GM18870 (cell line): ENCODE data around the gene RFESD.

ENCODE experiments used
- ATAC-seq: cut with Tn5 transposase; IDR thresholded peaks from one replicate; pipeline ENCODE4 v1.9.1; 2021; ENCODE audit warnings: moderate library complexity; ENCODE audit not compliant: unreplicated experiment

The RFESD gene

DNA sequence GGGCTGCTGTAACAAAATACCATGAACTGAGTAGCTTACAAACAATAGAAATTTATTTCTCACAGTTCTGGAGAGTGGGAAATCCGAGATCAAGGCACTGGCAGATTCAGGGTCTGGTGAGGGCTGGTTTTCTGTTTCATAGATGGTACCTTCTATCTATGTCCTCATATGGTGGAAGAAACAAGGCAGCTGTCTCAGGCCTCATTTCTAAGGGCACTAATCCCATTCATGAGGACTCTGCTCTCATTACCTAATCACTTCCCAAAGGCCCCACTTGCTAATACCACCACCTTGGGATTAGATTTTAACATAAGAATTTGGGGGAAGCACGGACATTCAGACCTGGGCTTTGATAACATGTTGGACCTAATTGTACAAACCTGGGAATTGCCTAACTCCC, 13.5 kb downstream of the RFESD start:
- ATAC-seq: no peak

DNA sequence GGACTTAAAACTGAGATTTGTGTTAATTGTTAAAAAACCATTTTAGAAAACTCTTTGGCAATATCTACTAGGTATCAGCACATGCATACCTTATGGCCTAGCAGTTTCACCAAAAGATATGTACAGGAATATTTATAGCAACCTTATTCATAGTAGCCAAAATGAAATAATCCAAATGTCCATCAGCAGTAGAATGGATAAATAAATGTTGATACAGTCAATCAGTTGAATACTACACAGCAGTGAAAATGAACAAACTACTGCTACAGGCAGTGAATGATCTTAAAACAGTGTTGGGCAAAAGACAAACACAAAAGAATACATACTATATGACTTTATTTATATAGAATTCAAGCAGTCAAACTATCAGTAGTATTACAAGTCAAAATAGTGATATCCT, 16.4 kb downstream of the RFESD start:
- no peak for ATAC-seq

- no peak for ATAC-seq
These were observed 17.7 kb downstream of the RFESD start for GRCh38 chr5:95664204-95664786.

DNA sequence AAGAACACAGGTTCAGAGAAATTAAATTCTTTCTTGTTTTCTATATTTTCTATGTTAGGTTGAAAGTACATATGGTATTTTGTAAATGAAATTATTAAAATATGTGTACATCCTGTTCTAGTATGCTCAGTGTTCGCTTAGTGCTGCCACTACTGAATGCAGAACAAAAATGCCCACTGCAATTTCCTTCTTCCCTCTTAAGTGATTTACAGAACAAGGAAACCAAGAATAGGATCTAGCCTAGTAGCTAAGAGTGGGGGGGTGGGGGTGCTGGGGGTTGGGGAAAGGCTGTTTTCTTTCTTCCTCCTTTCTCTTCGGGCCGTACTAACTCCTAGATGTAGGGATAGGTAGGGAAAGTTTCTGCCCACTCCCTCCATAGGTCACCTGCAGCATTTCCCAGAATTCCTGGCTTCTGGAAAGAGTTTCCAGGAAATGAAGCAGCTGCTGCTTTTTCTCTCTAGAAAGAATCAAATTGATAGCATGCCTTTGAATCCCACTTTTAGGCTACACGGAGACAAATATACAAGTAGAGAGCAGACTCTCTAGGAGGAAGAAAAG, 20.6 kb downstream of the RFESD start:
- ATAC-seq: no peak

- ATAC-seq: no peak
These were observed 21.1 kb downstream of the RFESD start for GRCh38 chr5:95667678-95668077.

- ATAC-seq: no peak
These were observed 21.6 kb downstream of the RFESD start for GRCh38 chr5:95668216-95668615.

DNA sequence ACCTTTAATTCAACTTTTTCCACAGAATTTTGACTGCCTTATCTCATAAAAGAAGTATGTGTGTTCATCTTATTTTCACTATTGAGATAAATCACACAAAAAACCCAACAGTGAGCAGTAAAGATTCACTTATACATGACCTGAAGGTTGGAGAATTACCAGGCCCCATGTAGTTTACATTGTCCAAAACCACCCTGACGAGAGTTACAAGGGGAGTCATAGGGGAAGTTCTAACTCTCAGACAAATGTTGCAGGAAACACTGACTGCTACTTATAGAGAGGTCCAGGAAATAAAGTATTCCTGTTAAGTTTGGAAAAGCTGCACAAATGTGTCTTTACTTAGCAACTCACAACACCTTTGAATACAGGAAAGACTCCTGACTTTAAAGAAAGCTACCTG, 22.2 kb downstream of the RFESD start:
- ATAC-seq: no peak

DNA sequence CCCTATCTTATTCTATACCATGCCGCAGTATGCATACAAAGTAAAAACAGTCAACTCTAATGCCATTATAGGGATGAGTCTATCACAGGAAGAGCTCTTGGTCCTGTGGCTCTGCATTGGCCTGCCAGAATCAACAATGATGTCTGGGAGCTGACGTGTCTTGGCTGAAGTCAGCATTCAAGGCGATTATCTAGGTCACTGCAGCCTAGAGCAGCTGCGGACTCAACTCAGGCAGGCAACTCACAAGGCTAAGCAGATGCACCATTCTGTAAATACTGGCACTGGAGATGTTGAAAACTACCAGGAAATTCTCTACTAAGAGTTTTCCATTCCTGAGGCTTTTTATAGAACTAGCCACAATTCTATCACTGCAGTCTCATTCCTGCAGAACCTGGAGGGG, 23.0 kb downstream of the RFESD start:
- ATAC-seq: no peak

DNA sequence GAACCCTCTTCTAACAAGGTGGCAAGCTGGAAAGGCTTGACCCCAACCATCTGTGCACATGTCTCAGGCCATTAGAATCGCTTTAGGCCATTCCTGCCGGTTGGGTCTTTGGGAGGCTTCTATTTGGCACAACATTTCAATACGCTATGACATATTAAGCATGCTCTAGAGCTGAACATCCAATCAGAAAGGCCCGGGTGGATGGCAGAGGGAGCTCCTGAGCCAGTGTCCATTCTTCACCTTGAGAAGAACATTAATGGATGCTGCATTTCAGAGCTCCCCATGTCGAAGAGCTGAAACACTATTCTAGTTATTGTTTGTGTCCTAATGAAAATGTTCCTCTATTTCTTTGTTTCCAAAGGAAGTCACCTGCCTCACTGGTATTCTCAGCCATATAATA, 23.4 kb downstream of the RFESD start:
- no peak for ATAC-seq

- ATAC-seq: no peak
These were observed 24.0 kb downstream of the RFESD start for GRCh38 chr5:95670568-95670967.

- ATAC-seq: no peak
These were observed 25.2 kb downstream of the RFESD start for GRCh38 chr5:95671826-95672225.

GRCh38 chr5:95672641-95673040, 26.1 kb downstream of the RFESD start:
- ATAC-seq: no peak

GRCh38 chr5:95673081-95673480, 26.5 kb downstream of the RFESD start:
- no peak for ATAC-seq

GRCh38 chr5:95682891-95683290, 36.3 kb downstream of the RFESD start, which contains the start of gene SPATA9:
Gene SPATA9 (minus strand): TSS chr5:95682991. CDS start chr5:95682854, 137 bp downstream.
- ATAC-seq: no peak

DNA sequence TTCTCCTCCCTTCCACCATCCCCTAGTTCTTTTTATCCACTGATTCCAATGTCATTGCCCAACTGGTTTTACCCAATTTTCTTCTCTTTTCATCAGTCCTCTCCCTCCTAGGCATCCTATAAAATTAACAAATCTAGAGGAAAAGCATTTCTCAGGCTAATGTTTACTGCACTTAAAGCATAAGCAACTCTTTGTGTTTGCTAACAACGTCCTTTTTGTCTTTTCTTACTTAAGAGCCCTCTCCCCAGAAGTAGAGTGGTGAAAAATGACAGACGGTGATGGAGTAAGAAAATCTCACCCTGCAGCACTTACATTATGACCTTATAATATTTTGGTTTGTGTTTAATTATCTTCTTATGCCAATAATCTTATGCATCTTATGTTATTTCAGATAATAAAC, 37.8 kb downstream of the RFESD start:
- ATAC-seq: no peak

GRCh38 chr5:95686651-95687050, 40.1 kb downstream of the RFESD start:
- no peak for ATAC-seq

- no peak for ATAC-seq
These were observed 43.1 kb downstream of the RFESD start for GRCh38 chr5:95689680-95690079.

GRCh38 chr5:95690333-95690732, 43.8 kb downstream of the RFESD start:
- ATAC-seq: no peak

DNA sequence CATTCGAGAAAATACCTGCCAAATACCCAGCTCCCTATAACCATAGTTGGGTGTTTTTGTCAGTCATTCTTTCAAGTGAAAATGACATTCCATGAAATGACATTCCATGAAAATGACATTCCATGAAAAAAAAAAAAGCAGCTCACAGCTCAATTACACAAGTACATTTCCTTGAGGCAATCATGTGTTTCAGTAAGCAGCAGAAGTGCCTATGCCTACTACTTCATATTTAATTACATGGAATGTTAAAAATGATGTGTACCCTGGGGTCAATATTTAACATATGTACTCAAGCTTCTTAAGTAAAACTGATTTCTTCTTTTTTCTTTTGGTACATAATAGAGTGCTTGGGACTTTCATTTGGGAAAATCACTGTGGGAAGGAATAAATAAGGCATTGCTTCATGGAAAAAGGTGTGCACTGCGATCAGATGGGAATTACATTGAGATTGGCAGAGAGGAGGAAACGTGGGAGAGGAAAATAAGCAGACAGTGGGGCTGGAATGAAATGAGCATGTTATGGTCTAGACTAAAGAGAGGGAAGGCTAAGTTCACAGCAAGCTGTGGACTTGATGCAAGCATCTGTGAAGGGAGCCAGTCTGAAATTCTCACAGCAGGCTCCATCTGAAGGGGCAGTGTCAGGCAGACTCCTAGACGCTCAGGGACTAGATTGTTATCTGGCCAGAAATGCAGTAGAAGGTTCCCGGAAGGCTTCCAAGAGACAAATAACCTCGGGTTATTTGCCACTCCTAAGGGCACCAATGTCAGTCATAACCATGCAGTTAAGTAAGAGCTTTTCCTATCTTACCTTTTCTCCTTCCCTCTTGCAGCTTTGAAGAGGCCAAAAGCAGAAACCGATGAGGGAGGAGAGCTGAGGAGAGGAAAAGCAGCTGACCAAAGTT, 51.5 kb downstream of the RFESD start:
- no peak for ATAC-seq

GRCh38 chr5:95699337-95699736, 52.8 kb downstream of the RFESD start:
- no peak for ATAC-seq

GRCh38 chr5:95701074-95701473, 54.5 kb downstream of the RFESD start:
- no peak for ATAC-seq

GRCh38 chr5:95704150-95704549, 57.6 kb downstream of the RFESD start:
- no peak for ATAC-seq
